Duodenal mucosa (tissue), 2 donors: ENCODE data around the gene OTOA.

Experiments used
- H3K27ac ChIP-seq: one replicate; pipeline ENCODE4 v1.7.0; 2013; ENCODE audit warnings: low read depth, low read length
- H3K27me3 ChIP-seq, 2 donors: one replicate each; pipeline ENCODE4 v1.7.0; 2013; ENCODE audit warnings: low read length in 2 of 2, control low read depth in 1 of 2; ENCODE audit not compliant: insufficient read depth in 2 of 2, control insufficient read depth in 1 of 2
- H3K36me3 ChIP-seq, 2 donors: one replicate each; pipeline ENCODE4 v1.7.0; 2013; ENCODE audit warnings: low read length in 2 of 2, control low read depth in 1 of 2; ENCODE audit not compliant: insufficient read depth in 2 of 2, control insufficient read depth in 1 of 2
- H3K4me1 ChIP-seq, 2 donors: one replicate each; pipeline ENCODE4 v1.7.0; 2013; ENCODE audit warnings: low read length in 2 of 2, control low read depth in 1 of 2; ENCODE audit not compliant: insufficient read depth in 2 of 2, control insufficient read depth in 1 of 2
- H3K4me3 ChIP-seq, 2 donors: one replicate each; pipeline ENCODE4 v1.7.0; 2013; ENCODE audit warnings: low read length in 2 of 2, low read depth in 1 of 2
- H3K9ac ChIP-seq, 2 donors: one replicate each; pipeline ENCODE4 v1.7.0; 2013; ENCODE audit warnings: low read length in 2 of 2, low read depth in 1 of 2
- H3K9me3 ChIP-seq, 2 donors: one replicate each; pipeline ENCODE4 v1.7.0; 2013; ENCODE audit warnings: low read length in 2 of 2, control low read depth in 1 of 2; ENCODE audit not compliant: control insufficient read depth in 1 of 2

OTOA gene

DNA sequence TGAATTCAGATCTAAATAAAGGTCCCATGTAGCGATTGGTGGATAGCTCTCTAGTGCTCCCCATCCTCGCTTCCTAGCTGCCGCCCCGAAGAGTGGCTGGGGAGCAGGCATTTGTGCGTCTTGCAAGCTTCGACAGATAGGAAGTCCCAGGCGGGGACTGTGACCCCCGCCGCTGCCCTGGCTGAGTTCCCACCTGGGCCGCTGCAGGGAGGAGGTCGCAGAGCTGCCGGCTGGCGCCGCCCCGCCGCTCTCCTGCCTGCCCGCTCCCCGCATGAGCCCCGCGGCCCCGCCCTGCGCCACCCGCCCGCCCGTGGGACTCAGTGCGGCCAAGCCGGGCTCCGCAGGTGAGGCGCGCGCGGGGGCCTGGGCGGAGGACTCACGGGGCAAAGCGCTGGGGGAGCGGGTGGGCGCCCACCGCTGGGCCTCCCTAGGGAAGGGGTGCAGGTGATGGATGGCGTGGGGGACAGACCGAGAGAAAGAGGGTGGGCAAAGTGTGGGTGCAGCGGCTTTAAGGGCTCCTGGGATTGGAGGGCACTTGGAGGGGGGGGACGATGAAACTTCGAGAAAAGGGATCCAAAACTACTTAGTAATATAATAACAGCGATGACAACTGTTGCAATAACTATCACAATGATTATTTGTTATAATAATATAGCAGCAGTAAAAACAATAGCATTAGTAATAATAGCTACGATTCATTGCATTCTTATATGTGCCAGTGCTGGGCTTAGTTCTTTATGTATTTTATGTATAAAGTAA lies at the start of gene OTOA:
Gene OTOA (plus strand): TSS at position 80 of the 759 bp plus-strand sequence. CDS start 14,547 bp downstream, outside the sequence.
- peaks cover 4 to 8% of the 10 kb centered on the region in 2 donors for H3K27me3 ChIP-seq
- H3K9ac ChIP-seq, result no peak within 1 kb of the TSS
- no peak within 1 kb of the TSS for H3K27ac ChIP-seq
- no peaks in the 10 kb centered on the region for H3K9me3 ChIP-seq
- H3K4me3 ChIP-seq, result peak within 1 kb of the TSS in 1 of 2 donors; percentile 32
- no peaks in the 10 kb centered on the region for H3K36me3 ChIP-seq
- no peaks in the 10 kb centered on the region for H3K4me1 ChIP-seq

DNA sequence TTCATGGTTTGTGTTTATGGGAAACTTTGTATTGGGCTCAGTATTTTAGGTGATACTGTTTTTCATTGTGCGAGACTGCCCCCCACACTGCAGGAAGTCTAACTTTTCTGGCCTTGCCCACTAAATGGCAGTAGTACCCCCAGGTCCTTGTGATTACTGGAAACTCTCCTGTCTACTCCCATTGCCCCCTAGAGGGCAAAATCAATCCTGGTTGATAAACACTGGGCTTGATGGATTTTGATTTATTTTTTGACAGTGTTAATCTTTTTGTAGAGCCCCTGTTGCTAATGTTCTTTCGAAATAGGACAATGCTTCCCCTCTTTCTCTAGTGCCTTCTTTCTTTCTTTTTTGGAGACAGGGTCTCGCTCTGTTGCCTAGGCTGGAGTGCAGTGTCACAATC lies 48.9 kb upstream of the OTOA start:
- Histone ChIP-seq H3K36me3 (peaks cover 0 to 8% of the 10 kb centered on the region in 2 donors), H3K4me3 (no peak overlapping the region), H3K27ac (no peak overlapping the region), H3K9ac (no peak overlapping the region), H3K27me3 (no peaks in the 10 kb centered on the region), H3K9me3 (no peaks in the 10 kb centered on the region), H3K4me1 (peaks cover 26 to 27% of the 10 kb centered on the region in 2 donors)

DNA sequence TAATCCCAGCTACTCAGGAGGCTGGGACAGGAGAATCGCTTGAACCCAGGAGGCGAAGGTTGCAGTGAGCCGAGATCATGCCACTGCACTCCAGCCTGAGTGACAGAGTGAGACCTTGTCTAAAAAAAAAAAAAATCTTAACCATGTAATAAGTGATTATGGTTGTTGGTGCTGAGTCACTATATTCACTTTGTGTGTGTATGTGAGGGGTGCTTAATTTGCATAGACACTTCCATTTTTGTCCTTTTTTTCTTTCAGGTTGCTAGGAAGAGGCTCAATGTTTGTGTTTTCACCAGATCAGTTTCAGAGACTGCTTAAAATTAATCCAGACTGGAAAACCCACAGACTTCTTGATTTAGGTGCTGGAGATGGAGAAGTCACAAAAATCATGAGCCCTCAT lies 46.2 kb upstream of the OTOA start:
- H3K9ac ChIP-seq, result no peak overlapping the region
- H3K4me1 ChIP-seq, result peaks cover 4 to 5% of the 10 kb centered on the region in 2 donors
- no peak overlapping the region for H3K27ac ChIP-seq

DNA sequence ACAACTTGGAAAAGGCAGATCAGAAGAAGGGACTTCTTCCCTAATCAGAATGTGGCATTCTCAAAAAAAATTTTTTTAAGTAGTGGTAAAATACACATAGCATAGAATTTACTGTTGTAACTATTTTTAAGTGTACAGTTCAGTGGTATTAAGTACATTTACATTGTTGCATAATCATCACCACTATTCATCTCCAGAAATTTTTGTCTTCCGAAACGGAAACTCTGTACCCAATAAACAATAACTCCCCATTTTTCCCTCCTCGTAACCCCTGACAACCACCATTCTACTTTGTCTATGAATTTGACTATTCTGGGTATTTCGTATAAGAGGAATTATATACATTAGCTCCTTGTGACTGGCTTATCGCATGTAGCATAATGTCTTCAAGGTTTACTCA lies 45.5 kb upstream of the OTOA start:
- peaks cover 4 to 5% of the 10 kb centered on the region in 2 donors for H3K4me1 ChIP-seq
- no peaks in the 10 kb centered on the region for H3K27me3 ChIP-seq
- H3K36me3 ChIP-seq, result peaks cover 0 to 8% of the 10 kb centered on the region in 2 donors
- H3K9me3 ChIP-seq, result no peaks in the 10 kb centered on the region
- no peak overlapping the region for H3K4me3 ChIP-seq
- no peak overlapping the region for H3K27ac ChIP-seq
- H3K9ac ChIP-seq, result no peak overlapping the region

More for the DNA sequence above, 46.2 kb upstream of the OTOA start:
- Histone ChIP-seq H3K9me3 (no peaks in the 10 kb centered on the region), H3K4me3 (no peak overlapping the region), H3K36me3 (peaks cover 0 to 8% of the 10 kb centered on the region in 2 donors), H3K27me3 (no peaks in the 10 kb centered on the region)

DNA sequence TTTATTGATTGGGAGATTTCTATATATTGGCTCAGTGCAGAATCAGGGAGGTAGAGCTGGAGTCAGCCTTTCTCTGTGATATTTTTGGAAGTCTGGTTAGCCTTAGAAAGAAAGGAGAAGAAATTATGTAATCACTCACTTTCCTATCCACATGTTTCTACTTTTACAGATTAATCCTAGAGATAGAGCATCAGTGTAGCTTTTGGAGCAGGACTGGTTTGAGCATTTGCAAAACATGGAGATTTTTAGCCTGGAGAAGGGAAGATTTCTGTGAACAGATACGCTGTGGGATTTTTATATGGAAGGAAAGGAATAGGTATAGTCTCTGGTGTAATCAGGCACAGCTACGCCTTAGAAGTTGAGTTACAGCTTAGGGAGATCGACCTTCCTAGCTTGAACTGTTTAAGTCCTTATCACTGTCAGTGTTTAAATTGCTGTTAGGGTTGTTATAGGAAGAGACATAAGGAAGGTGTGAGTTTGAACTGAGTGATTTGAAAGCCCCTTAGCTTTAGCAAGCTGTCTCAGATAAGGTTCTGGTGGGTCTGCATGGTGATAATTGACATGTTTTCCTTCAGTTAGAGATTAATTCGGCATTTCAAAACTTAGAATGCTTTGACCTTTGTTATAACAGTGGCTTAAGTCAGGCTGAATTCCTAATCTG lies 43.9 kb upstream of the OTOA start:
- no peak overlapping the region for H3K27ac ChIP-seq
- H3K4me3 ChIP-seq, result no peak overlapping the region

DNA sequence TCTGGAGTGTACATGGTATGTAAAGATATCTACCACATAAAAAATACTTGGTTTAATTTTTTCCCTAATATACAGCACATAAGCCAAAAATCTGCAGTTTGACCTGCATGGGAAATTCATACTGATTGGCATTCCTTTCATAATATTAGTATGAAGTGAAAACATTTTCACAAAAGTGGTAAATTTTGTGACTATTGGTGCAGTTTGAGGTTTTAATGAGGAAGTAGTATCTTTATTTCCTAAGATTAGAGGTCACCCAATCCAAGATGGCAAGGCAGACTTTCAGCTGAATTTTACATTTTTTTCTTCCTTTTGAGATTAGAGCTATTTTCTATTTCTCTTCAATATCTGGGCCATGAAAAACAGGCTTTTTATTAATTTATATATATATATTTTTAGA lies 43.2 kb upstream of the OTOA start:
- Histone ChIP-seq H3K27me3 (no peaks in the 10 kb centered on the region), H3K27ac (no peak overlapping the region), H3K4me1 (peaks cover 10 to 12% of the 10 kb centered on the region in 2 donors), H3K4me3 (no peak overlapping the region), H3K9ac (no peak overlapping the region), H3K36me3 (peaks cover 7 to 14% of the 10 kb centered on the region in 2 donors), H3K9me3 (no peaks in the 10 kb centered on the region)

More for the DNA sequence above, 43.9 kb upstream of the OTOA start:
- H3K9me3 ChIP-seq, result no peaks in the 10 kb centered on the region
- H3K36me3 ChIP-seq, result peaks cover 2 to 9% of the 10 kb centered on the region in 2 donors
- no peaks in the 10 kb centered on the region for H3K27me3 ChIP-seq
- H3K9ac ChIP-seq, result no peak overlapping the region
- peaks cover 6 to 8% of the 10 kb centered on the region in 2 donors for H3K4me1 ChIP-seq

DNA sequence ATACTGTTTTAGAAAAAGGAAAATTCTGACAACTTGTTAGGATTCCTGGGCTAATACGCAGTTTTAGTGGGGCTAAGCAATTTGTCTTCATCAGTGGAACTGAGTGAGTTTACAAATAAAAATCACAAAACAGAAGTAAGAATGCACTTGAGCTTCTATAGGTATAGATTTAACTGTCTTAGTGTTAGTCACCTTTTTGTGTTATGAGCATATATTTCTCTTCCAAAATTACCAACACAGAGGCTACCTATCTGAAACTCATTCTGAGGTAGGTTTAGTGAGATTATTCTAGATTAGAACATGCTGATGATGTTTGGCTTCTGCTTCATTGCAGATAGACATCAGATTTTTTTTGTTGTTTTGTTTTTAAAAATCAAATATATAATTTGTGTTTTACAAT lies 41.2 kb upstream of the OTOA start:
- Histone ChIP-seq H3K27ac (no peak overlapping the region), H3K9ac (no peak overlapping the region)

DNA sequence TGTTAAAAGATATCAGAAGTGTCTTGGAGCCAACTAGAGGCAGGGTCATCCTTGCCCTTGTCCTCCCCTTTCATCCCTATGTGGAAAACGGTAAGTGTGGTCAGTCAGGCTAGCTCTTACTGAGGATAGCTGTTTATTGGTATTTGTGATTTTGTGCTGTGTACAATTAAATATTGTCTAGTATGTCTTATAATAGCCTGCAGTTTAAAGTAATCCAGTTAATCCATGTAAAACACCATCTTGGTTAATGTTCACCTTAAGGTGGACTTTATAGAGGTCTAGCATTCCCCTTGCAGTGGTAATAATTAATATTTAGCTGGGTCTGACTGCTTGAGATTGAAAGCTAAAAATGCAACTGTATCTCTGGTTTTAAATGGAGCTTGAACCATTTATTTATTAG lies 38.7 kb upstream of the OTOA start:
- H3K27me3 ChIP-seq, result no peaks in the 10 kb centered on the region
- H3K9ac ChIP-seq, result peak overlapping the region in 1 of 2 donors; percentile 1
- H3K4me3 ChIP-seq, result no peak overlapping the region
- peaks cover 16 to 19% of the 10 kb centered on the region in 2 donors for H3K4me1 ChIP-seq
- peaks cover 11 to 28% of the 10 kb centered on the region in 2 donors for H3K36me3 ChIP-seq
- H3K27ac ChIP-seq, result no peak overlapping the region
- H3K9me3 ChIP-seq, result no peaks in the 10 kb centered on the region

More for the DNA sequence above, 41.2 kb upstream of the OTOA start:
- Histone ChIP-seq H3K9me3 (no peaks in the 10 kb centered on the region), H3K4me3 (no peak overlapping the region), H3K27me3 (no peaks in the 10 kb centered on the region), H3K36me3 (peaks cover 7 to 22% of the 10 kb centered on the region in 2 donors), H3K4me1 (peaks cover 19% of the 10 kb centered on the region in 2 donors)

DNA sequence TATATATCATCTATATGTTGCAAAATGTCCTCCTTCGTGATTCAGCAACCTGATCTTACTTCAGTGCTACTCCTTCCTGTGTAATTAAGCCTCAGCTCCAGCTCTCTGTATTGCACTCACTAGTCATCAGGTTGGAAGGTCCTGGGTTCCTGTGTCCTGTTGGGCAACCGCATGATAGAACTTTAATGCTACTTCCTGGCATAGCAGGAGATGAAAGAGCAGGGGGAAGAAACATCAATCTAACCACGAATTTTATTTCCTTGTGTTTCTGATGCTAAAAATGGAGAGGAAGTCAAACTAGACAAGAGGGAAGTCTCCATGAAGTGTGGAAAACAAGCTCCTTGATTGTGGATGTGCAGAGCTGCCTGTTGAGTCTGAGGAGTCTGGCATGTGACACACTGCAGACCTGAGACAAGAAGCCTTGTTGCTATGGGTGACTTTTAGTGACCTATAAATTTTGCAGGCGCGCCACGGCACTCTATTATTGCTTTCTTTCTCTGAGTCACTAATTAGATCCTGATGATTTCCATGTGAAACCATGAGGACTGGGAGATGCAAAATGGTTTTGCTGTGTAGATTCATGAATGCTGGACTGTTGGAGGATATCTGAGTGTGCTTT lies 37.0 kb upstream of the OTOA start:
- peaks cover 11 to 28% of the 10 kb centered on the region in 2 donors for H3K36me3 ChIP-seq
- no peaks in the 10 kb centered on the region for H3K9me3 ChIP-seq
- peaks cover 14 to 19% of the 10 kb centered on the region in 2 donors for H3K4me1 ChIP-seq
- no peak overlapping the region for H3K9ac ChIP-seq
- H3K27me3 ChIP-seq, result no peaks in the 10 kb centered on the region
- no peak overlapping the region for H3K4me3 ChIP-seq
- no peak overlapping the region for H3K27ac ChIP-seq
